Trophoblast cell (in vitro differentiated cells and primary cell): ENCODE data around the gene SREBF1.

ENCODE experiments used
- DNase-seq, 2 donors: peaks; one replicate each; pipeline ENCODE4 v3.0.0-alpha.2; 2016
- H2AFZ ChIP-seq: 2 replicates; pipeline ENCODE4 v1.6.1; 2013; ENCODE audit warnings: low read length, moderate library complexity, mild to moderate bottlenecking; ENCODE audit not compliant: insufficient read depth, poor library complexity
- H2AK5ac ChIP-seq: 2 replicates; pipeline ENCODE4 v1.6.1; 2013; ENCODE audit warnings: mild to moderate bottlenecking, low read length
- H2BK120ac ChIP-seq: 2 replicates; pipeline ENCODE4 v1.6.1; 2013; ENCODE audit warnings: low read length, mild to moderate bottlenecking, moderate library complexity; ENCODE audit not compliant: insufficient read depth, poor library complexity
- H2BK12ac ChIP-seq: 2 replicates; pipeline ENCODE4 v1.6.1; 2013; ENCODE audit warnings: mild to moderate bottlenecking, low read length, moderate library complexity
- H2BK5ac ChIP-seq: 2 replicates; pipeline ENCODE4 v1.6.1; 2013; ENCODE audit warnings: low read length, low read depth, moderate library complexity, mild to moderate bottlenecking; ENCODE audit not compliant: poor library complexity
- H3K14ac ChIP-seq: 2 replicates; pipeline ENCODE4 v1.6.1; 2013; ENCODE audit warnings: mild to moderate bottlenecking, low read length
- H3K18ac ChIP-seq: 2 replicates; pipeline ENCODE4 v1.6.1; 2013; ENCODE audit warnings: mild to moderate bottlenecking, low read length
- H3K23ac ChIP-seq: 2 replicates; pipeline ENCODE4 v1.6.1; 2013; ENCODE audit warnings: low read length
- H3K27ac ChIP-seq: 2 replicates; pipeline ENCODE4 v1.5.1; 2013; ENCODE audit warnings: low read depth, mild to moderate bottlenecking, inconsistent platforms, low read length, moderate library complexity
- H3K27me3 ChIP-seq: 2 replicates; pipeline ENCODE4 v1.6.1; 2013; ENCODE audit warnings: inconsistent platforms, mild to moderate bottlenecking, low read length, moderate library complexity; ENCODE audit not compliant: insufficient read depth
- H3K36me3 ChIP-seq, 2 experiments: 1 replicate in 1 of 2; 2 replicates in 1 of 2; pipeline ENCODE4 v1.6.1; 2013; ENCODE audit warnings: low read length in 2 of 2, mild to moderate bottlenecking in 2 of 2, moderate library complexity in 1 of 2; ENCODE audit not compliant: insufficient read depth in 2 of 2, control insufficient read depth in 1 of 2
- H3K4ac ChIP-seq: 2 replicates; pipeline ENCODE4 v1.6.1; 2013; ENCODE audit warnings: low read depth, mild to moderate bottlenecking, low read length, moderate library complexity
- H3K4me1 ChIP-seq, 2 experiments: 1 replicate in 1 of 2; 2 replicates in 1 of 2; pipeline ENCODE4 v1.6.1; 2013; ENCODE audit warnings: low read length in 2 of 2, mild to moderate bottlenecking in 2 of 2, moderate library complexity in 1 of 2; ENCODE audit not compliant: insufficient read depth in 2 of 2, control insufficient read depth in 1 of 2
- H3K4me2 ChIP-seq: 2 replicates; pipeline ENCODE4 v1.6.1; 2013; ENCODE audit warnings: inconsistent platforms, mild to moderate bottlenecking, low read length, moderate library complexity
- H3K4me3 ChIP-seq: 2 replicates; pipeline ENCODE4 v1.5.1; 2013; ENCODE audit warnings: mild to moderate bottlenecking, low read depth, low read length, inconsistent platforms
- H3K79me1 ChIP-seq: one replicate; pipeline ENCODE4 v1.6.1; 2013; ENCODE audit warnings: low read length
- H3K79me2 ChIP-seq: 2 replicates; pipeline ENCODE4 v1.6.1; 2013; ENCODE audit warnings: low read length, mild to moderate bottlenecking; ENCODE audit not compliant: control insufficient read depth, insufficient read depth, poor library complexity
- H3K9ac ChIP-seq: 2 replicates; pipeline ENCODE4 v1.6.1; 2013; ENCODE audit warnings: mild to moderate bottlenecking, low read length
- H3K9me3 ChIP-seq: 2 replicates; pipeline ENCODE4 v1.6.1; 2013; ENCODE audit warnings: low read depth, mild to moderate bottlenecking, control low read depth, inconsistent platforms, low read length; ENCODE audit not compliant: insufficient read depth
- H4K12ac ChIP-seq: 2 replicates; pipeline ENCODE4 v1.6.1; 2013; ENCODE audit warnings: low read depth, mild to moderate bottlenecking, low read length, moderate library complexity
- H4K8ac ChIP-seq: 2 replicates; pipeline ENCODE4 v1.6.1; 2013; ENCODE audit warnings: low read depth, mild to moderate bottlenecking, low read length, moderate library complexity
- H4K91ac ChIP-seq: one replicate; pipeline ENCODE4 v1.6.1; 2013; ENCODE audit warnings: low read depth, mild to moderate bottlenecking, low read length, moderate library complexity
- WGBS: extraction: QIAGEN DNeasy Blood & Tissue Kit; methylation state at CpG from one replicate; pipeline ENCODE4 v1.1.7; 2013; ENCODE audit warnings: missing lambda C conversion rate; ENCODE audit not compliant: insufficient read length, insufficient coverage; ENCODE audit errors: extremely low coverage; 5-methylcytosine and 5-hydroxymethylcytosine counted together

SREBF1 gene

DNA sequence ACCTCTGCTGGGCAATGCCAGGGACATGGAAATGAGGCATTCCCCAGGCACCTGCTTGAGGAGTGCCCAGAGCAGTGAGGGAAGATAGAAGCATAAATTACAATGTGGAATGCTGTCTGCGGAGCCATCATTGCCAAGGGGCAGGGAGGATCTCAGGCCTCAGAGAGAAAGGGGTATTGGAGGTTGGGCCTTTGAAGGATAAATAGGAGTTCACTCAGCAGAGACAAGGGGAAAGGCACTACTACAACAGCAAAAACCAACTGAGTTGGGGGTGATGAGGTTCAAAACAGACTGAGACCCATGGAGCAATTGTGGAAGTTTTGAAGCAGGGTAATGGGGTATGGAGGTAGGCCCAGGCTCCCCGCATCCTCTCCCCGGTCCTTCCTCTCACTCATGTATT, 32.8 kb downstream of the SREBF1 start:
- Histone ChIP-seq H3K14ac (no peak overlapping the region), H3K4ac (no peak overlapping the region), H3K9me3 (peaks cover 7% of the 10 kb centered on the region), H3K79me1 (no peaks in the 10 kb centered on the region), H3K9ac (no peak overlapping the region), H3K79me2 (no peaks in the 10 kb centered on the region), H4K12ac (no peak overlapping the region), H2BK120ac (no peak overlapping the region), H4K91ac (no peak overlapping the region), H3K27me3 (no peaks in the 10 kb centered on the region), H2BK5ac (no peak overlapping the region), H3K23ac (no peak overlapping the region), H2AFZ (no peak overlapping the region), H3K4me1 (peaks cover 0 to 1% of the 10 kb centered on the region in 2 experiments), H3K4me2 (no peak overlapping the region), H2BK12ac (no peak overlapping the region), H3K36me3 (peaks cover 59 to 61% of the 10 kb centered on the region in 2 experiments), H4K8ac (no peak overlapping the region), H3K18ac (no peak overlapping the region), H3K27ac (no peak overlapping the region), H3K4me3 (no peak overlapping the region), H2AK5ac (no peak overlapping the region)
- no peak for DNase-seq
- no CpG with 5 or more reads among the region's 3 CpGs for WGBS

GRCh38 chr17:17801800-17802481, 34.8 kb downstream of the SREBF1 start:
- Histone ChIP-seq H2BK12ac (no peak overlapping the region), H4K91ac (no peak overlapping the region), H2AK5ac (no peak overlapping the region), H3K14ac (no peak overlapping the region), H3K4me2 (no peak overlapping the region), H2BK5ac (no peak overlapping the region), H3K18ac (no peak overlapping the region), H3K36me3 (peaks cover 76 to 77% of the 10 kb centered on the region in 2 experiments), H3K4me3 (no peak overlapping the region), H3K9ac (no peak overlapping the region), H3K27ac (no peak overlapping the region), H3K4ac (no peak overlapping the region), H3K79me2 (no peaks in the 10 kb centered on the region), H3K23ac (no peak overlapping the region), H3K4me1 (no peaks in the 10 kb centered on the region), H3K27me3 (no peaks in the 10 kb centered on the region), H2AFZ (no peak overlapping the region), H4K8ac (no peak overlapping the region), H2BK120ac (no peak overlapping the region), H3K9me3 (peaks cover 7% of the 10 kb centered on the region), H3K79me1 (no peaks in the 10 kb centered on the region), H4K12ac (no peak overlapping the region)
- no CpG with 5 or more reads among the region's 13 CpGs for WGBS
- no peak for DNase-seq

- Histone ChIP-seq H3K79me1 (no peaks in the 10 kb centered on the region), H3K4me3 (no peak overlapping the region), H3K4ac (no peak overlapping the region), H3K9me3 (peaks cover 5% of the 10 kb centered on the region), H3K27ac (no peak overlapping the region), H3K27me3 (no peaks in the 10 kb centered on the region), H4K8ac (no peak overlapping the region), H3K4me2 (no peak overlapping the region), H4K12ac (no peak overlapping the region), H3K23ac (no peak overlapping the region), H2BK5ac (no peak overlapping the region), H2BK120ac (no peak overlapping the region), H3K14ac (no peak overlapping the region), H4K91ac (no peak overlapping the region), H3K36me3 (peaks cover 78 to 80% of the 10 kb centered on the region in 2 experiments), H2AK5ac (no peak overlapping the region), H3K79me2 (no peaks in the 10 kb centered on the region), H3K18ac (no peak overlapping the region), H3K9ac (no peak overlapping the region), H2BK12ac (peak overlapping the region; percentile 23), H2AFZ (no peak overlapping the region), H3K4me1 (no peaks in the 10 kb centered on the region)
- WGBS = no CpG with 5 or more reads among the region's 12 CpGs
- no peak for DNase-seq
Measured at GRCh38 chr17:17800504-17801021, 36.2 kb downstream of the SREBF1 start.

DNA sequence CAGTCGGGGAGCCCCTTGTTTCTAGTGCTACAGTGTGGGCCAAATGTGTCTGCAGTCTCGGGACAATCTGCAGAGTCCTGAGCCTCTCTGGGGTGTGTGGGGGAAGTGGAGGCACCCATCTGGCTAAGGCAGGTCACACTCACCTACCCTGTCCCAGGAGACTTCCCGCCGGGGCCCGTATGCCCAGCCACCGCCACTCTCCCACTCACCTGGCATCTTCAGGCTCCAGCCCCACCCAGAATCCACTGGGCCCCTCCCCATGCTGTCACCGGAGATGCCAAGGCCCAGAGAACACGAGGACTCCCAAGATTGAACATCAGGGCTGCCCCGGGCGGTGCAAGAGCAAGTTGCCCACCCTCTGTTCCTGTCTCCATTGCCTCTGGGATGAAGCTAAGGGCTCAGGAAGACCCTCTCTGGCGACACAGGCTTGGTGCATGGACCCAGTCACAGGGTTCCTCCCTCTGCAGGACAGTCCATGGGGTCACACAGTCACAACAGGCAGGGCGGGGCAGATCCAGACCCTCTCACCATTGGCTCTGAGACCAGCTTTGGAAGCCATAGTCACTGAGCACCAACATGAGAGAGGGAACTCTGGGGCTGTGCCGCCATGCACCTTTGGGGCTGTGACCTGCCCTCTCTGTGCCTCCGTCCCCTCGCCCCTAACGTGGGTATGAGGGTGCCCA, 38.1 kb downstream of the SREBF1 start:
- Histone ChIP-seq H3K9me3 (peaks cover 2% of the 10 kb centered on the region), H3K14ac (no peak overlapping the region), H3K27ac (no peak overlapping the region), H3K9ac (no peak overlapping the region), H2BK5ac (no peak overlapping the region), H3K4me2 (no peak overlapping the region), H4K91ac (no peak overlapping the region), H3K36me3 (peaks cover 81 to 87% of the 10 kb centered on the region in 2 experiments), H3K4me1 (no peaks in the 10 kb centered on the region), H3K79me1 (no peaks in the 10 kb centered on the region), H3K27me3 (no peaks in the 10 kb centered on the region), H2AFZ (no peak overlapping the region), H3K79me2 (no peaks in the 10 kb centered on the region), H4K8ac (no peak overlapping the region), H2BK120ac (no peak overlapping the region), H3K4ac (no peak overlapping the region), H2AK5ac (no peak overlapping the region), H4K12ac (no peak overlapping the region), H2BK12ac (no peak overlapping the region), H3K23ac (no peak overlapping the region), H3K18ac (no peak overlapping the region), H3K4me3 (no peak overlapping the region)
- WGBS = no CpG with 5 or more reads among the region's 16 CpGs
- DNase-seq = no peak
